Mucosa of gallbladder (tissue), 1 donor: ENCODE measurements around the gene LPP. TPM values are rescaled to one million over a fixed set of nuclear protein-coding genes. Genes with fewer than 3 reads are reported as not detected.

Source experiments
- DNase-seq: peaks from one replicate; pipeline ENCODE4 v3.0.0-alpha.2; 2020; ENCODE audit warnings: low spot score
- total RNA-seq: library from RNA; stranded (reverse); gene quantifications from one replicate; pipeline ENCODE4 v1.2.1, GENCODE V29; 2021
- donor health status: DM: no; HTN: no; CAD: no.

LPP gene
- total RNA-seq, 1 donor from 2014 or later, result 478 TPM

DNA sequence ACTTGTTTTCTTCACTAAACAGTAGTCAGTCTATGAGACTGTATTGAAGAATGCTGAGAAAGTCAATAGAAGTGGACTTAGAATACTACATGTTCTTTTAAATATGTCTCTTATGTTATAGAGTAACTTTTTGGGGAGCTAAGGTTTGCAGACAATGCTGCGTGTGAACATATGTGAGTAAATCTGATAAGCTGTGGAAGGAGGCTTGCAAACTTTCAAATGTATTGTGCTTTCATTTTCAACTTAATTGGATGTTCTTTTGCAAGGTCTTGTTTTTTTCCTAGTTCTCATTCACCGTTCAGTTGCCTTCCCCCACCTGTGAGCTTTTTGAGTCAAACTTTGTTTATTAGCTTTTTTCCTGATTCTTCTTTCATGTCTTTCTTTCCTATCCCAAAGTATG, 176.2 kb downstream of the LPP start:
- DNase-seq, result no peak

DNA sequence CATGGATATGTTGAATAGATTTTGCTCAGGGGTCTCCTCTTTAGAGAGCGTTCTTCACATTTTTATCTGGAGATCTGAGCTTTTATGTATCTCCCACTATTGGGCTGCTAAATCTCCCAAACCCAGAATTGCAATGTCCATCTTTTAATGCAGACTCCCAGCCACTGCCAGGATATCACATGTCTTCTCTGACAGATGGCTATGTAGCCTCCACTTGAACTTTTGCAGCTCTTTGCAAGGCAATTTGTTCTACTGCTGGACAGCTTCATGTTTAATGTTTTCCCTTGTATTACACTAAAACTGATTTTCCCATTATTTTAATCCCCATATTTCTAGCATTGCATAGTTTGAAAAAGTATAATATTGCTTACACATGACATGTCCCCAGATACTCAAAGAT, 177.2 kb downstream of the LPP start:
- DNase-seq, result no peak

DNA sequence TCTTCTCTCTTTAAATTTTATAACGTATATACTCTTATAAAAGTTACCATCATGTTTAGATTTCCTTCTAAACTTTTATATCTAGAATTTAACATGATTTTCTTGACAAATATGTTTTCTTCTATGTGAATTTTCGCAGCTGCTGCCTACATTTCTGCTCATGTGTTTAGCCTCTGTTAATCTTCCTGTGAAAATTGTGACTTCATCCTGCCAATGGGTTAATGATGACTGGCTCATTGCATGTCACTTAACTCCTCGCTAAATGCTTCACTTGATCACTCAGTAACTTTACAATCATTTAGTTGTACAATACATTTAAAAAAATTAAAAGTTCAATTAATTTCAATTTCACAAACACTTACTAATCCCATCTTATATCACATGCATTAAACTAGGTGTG, 178.1 kb downstream of the LPP start:
- no peak for DNase-seq

DNA sequence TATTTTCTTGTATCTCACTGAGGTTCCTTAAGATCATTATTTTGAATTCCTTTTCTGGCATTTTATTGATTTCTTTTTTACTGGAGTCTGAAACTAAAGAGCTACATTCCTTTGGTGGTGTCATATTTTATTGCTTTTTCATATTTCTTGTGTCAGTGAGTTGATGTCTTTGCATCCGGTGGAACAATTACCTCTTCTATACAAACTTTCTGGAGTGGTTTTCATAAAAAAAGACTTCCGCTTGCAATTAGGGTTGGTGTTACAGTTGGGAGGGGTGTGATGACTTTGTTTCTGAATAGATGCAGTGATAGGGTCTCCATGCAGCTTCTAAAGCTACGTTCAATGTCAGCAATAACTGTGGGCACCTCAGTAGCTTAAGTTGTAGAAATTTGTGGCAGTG, 181.7 kb downstream of the LPP start:
- no peak for DNase-seq

DNA sequence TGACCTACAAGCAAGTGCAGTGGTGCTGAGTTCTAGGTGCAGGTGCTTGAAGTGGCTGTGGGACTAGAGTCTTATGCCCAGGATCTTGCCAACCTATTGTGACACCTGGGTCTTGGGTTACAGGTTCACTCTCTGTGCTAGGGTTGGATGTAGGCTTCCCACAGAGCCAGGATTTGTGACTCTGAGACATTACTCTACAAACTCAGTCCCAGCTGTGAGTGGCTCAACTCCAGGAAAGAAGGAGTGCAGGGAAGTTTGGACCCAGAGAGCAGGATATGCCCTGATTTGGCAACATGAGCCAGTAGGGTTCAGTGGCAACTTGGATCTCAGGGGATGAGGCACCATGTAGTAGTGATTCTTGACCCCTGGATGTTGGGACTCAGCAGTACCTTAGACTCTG, 182.2 kb downstream of the LPP start:
- no peak for DNase-seq

DNA sequence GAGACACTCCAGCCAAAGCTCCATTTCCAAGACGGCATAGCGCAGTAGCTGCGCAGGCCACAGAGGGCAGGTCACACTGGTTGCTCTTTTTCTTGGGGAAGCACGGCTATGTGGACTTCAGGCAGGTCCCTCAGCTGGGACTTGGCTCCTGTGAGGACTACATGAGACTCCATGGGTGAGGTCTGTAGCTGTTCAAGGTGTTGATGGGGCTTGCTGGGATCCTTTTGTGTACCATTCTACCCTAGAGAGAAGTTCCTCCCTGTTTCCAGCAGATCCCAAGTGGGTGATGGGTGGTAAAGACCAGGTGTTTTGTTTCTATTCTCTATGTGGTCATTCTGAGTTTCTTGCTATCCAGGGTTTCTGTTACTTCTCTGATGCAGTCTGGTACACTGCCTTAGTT, 183.3 kb downstream of the LPP start:
- DNase-seq, result no peak

GRCh38 chr3:188338086-188338485, 184.1 kb downstream of the LPP start:
- no peak for DNase-seq

DNA sequence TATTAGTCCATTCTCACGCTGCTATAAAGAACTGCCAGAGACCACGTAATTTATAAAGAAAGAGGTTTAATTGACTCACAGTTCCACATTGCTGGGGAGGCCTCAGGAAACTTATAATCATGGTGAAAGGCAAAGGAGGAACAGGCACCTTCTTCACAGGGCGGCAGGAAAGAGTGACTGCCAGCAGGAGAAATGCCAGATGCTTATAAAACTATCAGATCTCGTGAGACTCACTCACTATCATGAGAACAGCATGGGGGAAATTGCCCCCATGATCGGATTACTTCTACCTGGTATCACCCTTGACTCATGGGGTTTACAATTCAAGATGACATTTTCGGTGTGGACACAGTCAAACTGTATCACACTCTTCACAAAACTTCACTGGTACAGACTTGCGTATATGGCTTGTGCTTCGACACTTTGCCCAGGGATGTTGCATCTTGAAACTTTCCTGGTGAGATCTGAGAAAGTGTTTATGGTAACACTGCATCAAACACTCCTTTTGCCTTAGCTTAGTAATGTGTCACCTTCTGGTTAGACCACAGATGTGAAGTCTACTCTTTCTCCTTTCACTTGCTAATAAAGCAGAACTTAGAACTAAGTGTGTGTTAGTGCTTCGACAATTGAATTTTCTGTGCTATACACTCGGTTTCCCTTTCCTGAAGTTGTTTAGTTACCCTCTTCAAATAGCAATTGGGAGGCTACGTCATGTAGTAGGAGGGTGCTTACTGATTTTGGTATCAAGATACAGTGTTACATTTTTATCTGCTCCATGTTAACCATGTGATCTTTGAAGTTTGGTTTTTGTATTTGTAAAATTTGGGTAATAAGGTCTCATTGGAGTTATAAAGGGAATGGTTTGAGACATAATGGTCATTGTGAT, 185.7 kb downstream of the LPP start:
- no peak for DNase-seq

DNA sequence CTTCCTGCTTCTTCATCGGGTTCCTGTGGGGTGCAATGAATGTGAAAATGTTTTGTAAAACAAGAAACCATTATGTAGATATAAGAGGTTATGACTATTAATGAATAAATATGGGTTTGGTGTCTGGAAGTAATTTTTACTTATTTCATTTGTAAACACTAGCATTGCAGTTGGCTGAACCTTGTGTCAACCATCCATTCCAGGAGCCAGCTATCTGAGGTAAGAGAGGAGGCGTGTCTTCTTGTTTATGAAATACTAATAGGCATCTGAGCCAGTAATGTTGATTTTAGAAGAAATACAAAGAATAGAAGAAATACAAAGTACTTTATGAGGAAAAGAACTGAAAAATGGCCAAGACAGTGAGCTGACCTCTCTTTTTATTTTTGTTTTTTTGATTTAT, 187.5 kb downstream of the LPP start:
- DNase-seq, result no peak

DNA sequence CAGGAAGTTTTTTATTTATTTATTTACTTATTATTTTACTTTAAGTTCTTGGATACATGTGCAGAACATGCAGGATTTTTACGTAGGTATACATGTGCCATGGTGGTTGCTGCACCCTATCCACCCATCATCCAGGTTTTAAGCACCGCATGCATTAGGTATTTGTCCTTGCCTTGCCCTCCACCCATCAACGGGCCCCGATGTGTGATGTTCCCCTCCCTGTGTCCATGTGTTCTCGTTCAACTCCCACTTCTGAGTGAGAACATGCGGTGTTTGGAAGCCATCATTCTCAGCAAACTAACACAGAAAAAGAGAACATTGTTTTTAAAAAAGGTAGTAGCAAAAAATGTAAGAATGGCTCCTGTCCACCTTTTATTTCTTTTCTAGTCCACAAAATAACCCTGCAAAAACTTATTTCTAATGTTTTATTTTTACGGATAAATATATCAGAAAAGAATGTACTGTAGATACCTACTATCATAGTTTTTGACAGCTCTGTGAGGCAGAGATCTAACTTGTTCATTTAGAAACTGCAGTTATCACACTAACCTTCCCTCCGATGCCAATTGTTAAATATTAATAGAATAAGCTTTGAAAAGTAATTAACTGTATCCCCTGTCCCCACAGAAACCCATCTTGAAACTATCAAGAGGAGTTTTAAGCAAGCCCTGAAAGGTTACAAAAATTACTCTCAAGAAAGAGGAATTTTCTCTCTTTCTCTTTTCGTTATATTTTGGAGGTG, 189.2 kb downstream of the LPP start:
- DNase-seq, result no peak

GRCh38 chr3:188343894-188344293, 189.9 kb downstream of the LPP start:
- DNase-seq, result no peak

GRCh38 chr3:188345223-188345622, 191.3 kb downstream of the LPP start:
- DNase-seq, result no peak

- DNase-seq, result peak; percentile 88
These were observed 194.7 kb downstream of the LPP start for GRCh38 chr3:188348435-188349244.

DNA sequence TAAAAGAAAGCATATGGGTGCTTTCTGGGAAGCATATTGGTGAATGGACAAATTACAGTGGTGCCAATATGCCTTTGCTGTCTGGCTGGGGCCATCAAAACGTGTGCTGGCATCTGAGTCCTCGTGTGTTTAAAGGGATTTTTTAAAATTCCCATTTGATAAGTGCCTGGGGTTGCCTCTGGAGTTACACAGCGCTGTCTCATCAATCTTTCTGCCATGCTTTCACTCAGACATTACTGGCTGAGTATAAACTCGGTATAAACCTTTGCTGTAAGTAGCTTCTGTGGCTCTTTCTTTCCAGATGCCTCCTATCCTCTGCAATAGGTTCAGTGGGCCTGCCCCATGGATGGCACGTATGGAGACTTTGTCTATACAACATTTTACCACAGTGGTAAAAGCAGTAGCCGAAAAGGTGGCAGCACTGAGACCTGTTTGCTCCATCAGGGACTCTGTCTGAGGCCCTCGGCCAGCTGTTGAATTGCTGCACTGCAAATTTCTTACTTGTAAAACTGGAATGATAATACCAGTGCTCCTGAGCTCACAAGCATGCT, 195.5 kb downstream of the LPP start:
- no peak for DNase-seq

DNA sequence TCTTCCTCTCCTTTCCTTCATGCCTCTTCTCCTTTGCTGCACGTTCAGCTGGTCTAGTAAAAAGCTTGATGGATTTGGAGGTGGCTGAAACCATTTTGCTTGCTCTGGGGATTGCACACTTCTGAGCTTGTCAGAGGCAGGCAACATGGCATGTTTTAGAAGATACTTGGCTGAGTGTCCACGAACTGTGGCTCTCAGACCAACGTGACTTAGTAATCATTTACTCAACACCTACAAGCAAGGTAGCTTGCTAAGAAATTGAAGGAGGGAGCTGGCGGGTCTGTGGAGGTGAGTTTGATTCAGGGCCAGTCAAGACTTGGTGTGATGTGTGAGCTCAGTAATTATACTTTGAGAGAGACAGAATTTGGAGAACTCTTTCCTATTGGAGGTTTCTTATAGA, 196.0 kb downstream of the LPP start:
- peak; percentile 51 for DNase-seq

DNA sequence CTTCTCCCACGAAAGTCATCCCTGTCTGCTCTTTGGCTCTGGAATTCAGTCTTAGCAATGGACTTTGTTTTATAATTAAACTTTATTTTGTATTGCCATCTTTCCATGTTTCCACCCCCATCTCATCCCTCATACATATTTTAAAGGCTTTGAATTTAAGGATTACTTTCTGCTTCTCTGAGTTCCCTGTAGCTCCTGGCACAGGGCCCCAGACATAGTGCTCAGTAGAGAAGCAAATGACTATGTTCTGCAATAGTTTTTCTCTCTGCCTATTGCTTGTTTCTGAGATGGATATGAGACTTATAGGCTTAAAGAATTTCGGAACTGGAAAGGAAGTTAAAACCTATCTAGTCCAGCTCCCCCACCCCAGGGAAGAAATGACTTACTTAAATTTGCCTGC, 197.0 kb downstream of the LPP start:
- DNase-seq, result no peak

- DNase-seq, result no peak
These were observed 197.7 kb downstream of the LPP start for GRCh38 chr3:188351648-188352047.

DNA sequence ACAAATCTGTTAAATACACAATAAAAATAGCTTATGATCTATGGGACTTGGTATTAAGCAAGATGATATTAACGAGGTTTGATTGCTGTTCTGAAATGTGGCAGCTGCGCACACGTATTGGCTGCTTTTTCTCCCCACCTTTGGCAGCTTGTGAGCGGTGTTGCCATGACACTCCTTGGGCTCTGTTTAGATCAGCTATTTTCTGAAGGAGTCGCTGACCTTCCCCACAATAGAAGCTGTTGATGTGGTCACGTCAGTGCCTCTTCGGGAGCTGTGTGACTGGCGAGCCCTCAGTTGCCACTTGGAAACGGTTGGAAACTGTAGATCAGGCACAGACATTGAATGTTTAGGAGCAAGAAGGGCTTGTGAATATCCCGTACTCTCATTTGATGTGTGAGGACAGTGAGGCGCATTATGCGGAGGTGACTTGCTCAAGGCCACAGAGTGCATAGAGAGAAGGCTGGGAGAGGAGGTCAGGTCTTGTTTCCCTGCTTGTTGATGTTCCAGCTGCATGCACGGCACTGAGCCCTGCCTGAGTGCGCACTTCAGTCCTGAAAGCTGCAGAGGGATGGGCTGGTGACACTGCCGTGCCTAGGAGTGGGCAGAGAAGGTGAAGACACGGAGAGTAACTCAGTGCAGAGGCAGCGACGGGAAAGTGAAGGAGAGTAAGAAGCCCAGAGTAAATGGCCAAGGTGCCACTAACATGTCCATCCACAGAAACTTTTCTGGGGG, 198.4 kb downstream of the LPP start:
- DNase-seq, result no peak

GRCh38 chr3:188353426-188353825, 199.5 kb downstream of the LPP start:
- DNase-seq, result no peak

DNA sequence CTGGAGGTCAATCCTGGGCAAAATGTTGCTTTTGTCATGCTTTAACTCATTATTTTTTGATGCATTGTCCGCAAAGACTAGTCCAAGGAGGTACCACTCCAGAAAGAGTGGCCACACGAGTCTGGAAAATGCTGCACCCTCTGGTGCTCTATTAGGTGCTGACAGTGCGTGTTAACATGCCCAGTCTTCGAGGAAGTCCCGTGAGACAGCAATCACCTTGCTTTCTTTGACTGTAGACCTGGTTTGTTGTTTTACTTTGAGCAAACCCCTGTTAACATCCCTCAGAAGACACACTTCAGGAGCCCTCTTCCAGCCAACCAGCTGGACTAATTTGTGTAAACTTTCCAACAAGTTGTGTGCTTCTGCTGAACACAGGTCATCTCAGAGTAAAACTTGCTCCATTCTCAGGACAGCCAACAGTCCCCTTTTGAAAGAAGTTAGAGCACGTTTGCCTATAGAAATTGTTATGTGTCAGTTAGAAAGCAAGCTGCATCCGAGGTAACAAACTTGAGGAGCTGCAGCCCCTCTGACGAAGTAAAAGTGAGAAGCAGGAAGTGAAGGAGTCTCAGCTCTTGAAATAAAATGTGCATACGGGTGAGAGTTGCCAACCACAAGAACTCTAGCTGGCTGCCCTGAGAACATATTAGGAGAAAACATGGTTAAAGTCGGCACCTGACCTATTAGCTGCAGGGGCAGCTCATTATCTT, 205.0 kb downstream of the LPP start:
- no peak for DNase-seq
